ENCODE data around the gene ACADSB. TPM values are rescaled to one million over a fixed set of nuclear protein-coding genes. Genes with fewer than 3 reads are reported as not detected.

ACADSB gene
- total RNA-seq, 2 donors from 2014 or later: 18.1 to 20.9 TPM

DNA sequence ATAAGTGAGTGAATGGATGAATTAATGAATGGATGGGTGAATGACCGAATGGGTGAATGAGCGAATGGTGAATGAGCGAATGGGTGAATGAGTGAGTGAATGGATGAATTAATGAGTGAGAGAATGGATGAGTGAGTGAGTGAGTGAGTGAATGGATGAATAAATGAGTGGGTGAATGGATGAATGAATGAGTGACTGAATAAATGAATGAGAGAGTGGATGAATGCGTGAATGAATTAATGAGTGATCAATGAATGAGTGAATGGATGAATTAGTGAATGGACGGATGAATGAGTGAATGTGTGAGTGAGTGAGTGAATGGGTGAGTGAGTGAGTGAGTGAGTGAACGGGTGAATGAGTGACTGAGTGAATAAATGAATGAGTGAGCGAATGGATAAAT, 77.5 kb downstream of the ACADSB start:
- no peak for DNase-seq (ENCODE audit: low spot score)

GRCh38 chr10:123087348-123087747, 78.5 kb downstream of the ACADSB start:
- no peak for DNase-seq (ENCODE audit: low spot score)
- intact Hi-C loops (cut with DNase I): loop anchor here in 1 of 2 donors (5.0 kb wide), 2 partner anchors 1725 to 1775 kb away; no protein-coding TSS in a partner anchor

More for the DNA sequence above, 77.5 kb downstream of the ACADSB start:
- intact Hi-C loops (cut with DNase I): loop anchor here in 1 of 2 donors (5.0 kb wide), 2 partner anchors 1724 to 1776 kb away; no protein-coding TSS in a partner anchor

DNA sequence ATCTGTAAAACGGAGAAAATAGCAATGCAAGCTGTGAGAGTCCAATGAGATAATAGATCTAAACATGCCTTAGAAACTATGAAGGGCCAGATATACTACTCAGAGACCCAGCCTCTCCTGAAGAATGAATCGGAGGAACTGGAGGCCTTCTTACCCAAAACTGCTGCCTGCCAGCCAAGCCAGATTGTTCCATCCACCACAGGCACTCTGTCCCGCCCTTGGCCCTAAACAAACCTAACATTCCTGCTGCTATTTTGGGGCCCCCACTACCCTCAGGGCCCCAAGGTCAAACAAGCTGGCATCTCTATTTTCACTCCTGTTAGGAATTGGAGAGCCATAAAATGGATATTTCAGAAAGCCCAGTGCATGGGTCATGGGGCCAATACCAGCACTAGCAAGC, 79.0 kb downstream of the ACADSB start:
- intact Hi-C loops (cut with DNase I): loop anchor here in 1 of 2 donors (5.0 kb wide), 2 partner anchors 1725 to 1775 kb away; no protein-coding TSS in a partner anchor
- no peak for DNase-seq (ENCODE audit: low spot score)

DNA sequence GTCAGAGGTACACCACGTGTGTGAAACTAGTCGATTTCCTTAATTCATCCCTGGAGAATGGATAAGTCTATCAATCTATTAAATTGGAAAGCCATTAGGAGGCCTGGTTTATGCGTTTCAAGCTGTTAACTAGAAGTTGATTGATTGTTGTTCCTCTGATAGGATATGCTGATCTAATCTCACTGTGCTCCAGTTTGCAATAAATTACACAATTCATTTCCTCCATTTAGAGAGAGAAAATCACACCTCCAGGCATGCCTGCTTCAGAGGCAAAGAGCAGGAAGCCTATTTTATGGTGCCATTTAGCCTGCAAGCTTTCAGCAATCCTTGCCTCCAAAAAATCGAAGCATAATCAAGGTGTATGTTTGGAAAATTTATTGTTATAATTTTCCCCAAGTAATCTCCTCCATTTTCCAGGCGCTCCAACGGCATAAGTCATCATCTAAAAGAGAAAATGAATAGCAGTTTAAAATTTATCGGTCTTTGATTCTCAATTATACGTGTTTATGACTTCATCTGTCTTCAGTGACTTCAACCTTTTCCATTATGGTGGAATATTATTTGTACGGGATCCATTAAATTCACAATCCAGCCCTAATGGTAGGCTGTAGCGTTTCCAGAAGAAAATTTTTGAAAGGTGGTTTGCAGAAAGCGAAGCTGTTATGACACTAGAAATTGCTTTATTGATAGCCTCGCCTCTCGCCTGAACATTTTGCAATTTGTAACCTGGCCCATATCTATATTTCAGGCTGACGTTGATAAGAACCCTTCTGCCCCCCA, 84.0 kb downstream of the ACADSB start:
- no peak for DNase-seq (ENCODE audit: low spot score)
- intact Hi-C loops (cut with DNase I): no loop called here

DNA sequence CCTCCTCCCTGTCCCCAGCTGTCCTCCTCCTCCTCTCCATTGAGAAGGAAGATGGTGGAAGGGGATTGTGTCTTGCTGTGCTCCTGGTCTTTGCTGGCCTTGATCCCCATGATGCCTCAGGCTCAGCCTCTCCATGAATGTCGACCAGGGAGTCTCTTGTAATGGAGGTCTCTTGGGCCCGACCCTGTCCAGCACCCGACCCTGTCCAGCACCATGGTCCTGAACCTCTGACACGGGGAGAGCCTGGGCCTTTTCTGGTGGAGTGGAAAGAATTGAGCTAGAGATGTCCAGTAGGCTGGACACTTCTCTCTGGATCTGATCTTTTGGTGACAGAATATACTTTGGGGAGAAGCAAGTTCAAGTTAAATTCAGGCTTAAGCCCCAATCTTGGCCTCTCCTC, 84.7 kb downstream of the ACADSB start:
- intact Hi-C loops (cut with DNase I): no loop called here
- DNase-seq (ENCODE audit: low spot score): no peak

DNA sequence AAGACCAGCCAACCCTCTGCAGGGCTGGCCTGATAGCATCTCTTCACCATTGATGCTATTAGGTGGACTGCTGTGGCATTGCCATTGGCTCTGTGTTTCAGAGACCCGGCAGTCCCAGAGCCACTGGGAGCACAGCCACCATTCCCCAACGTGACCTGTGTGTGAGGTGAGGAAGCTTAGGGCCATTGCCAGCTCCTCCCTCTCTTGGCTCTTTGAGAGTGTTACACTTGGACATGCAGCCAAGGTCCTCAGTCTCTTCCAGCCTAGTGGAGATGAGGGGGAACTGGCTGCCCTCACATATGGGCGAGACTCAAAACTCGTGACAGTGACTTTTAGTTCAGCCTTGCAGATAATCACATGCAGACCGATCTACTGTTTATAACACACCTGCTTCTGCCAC, 87.6 kb downstream of the ACADSB start:
- DNase-seq (ENCODE audit: low spot score): no peak
- intact Hi-C loops (cut with DNase I): no loop called here

GRCh38 chr10:123097039-123097438, 88.2 kb downstream of the ACADSB start:
- no peak for DNase-seq (ENCODE audit: low spot score)
- intact Hi-C loops (cut with DNase I): no loop called here

DNA sequence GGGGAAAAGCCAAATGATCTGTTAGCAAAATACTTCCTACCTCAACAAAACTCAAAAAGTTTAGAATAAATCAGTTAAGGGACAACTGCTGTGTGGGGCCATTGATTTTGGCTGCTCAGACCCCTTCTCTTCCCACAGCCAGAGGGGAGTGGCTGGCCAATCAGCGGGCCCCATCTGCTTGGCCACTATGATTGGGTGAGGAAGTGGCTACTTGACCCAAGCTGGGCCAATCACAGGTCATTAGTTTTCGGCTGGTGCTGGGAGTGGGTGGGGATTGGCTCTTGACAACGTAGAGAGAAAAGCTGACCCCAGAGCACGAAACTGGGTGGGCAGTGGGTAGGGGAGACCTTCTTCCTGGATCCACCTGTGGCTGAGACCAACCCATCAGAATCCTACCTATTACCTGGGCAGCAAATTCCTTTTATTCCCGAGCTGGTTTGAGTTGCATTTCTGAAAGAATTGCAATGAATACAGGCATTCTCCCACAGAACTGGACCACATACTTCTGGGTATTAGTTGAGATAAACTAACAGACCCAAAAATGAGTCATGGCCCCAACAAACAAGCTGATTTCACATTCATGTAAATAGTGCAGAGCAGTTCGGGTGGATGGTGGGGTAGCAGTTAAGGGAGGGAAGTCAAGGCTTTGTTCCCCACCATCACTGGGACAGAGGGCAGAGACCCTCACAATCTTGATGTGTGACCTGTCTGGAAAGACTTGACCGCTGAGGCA, 91.4 kb downstream of the ACADSB start:
- no peak for DNase-seq (ENCODE audit: low spot score)
- intact Hi-C loops (cut with DNase I): no loop called here

DNA sequence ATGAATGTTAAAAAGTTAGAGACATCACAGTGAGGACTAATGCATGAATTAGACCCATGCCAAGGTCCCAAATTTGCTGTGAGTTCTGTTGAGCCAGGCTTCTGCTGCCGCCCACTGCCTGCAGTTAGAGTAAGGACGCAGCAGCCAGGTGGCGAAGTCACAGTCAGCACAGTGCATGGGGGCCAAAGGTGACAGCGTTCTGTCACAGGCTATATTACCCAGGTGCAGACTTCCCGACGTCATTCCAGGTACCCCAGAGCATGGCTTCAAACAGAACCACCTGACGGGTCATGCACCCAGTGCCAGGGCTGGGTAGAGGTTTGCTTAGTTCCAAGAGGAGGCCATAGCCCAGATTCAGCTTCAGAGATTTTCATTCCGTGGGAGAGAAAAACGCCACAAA, 93.1 kb downstream of the ACADSB start:
- intact Hi-C loops (cut with DNase I): no loop called here
- DNase-seq (ENCODE audit: low spot score): no peak

DNA sequence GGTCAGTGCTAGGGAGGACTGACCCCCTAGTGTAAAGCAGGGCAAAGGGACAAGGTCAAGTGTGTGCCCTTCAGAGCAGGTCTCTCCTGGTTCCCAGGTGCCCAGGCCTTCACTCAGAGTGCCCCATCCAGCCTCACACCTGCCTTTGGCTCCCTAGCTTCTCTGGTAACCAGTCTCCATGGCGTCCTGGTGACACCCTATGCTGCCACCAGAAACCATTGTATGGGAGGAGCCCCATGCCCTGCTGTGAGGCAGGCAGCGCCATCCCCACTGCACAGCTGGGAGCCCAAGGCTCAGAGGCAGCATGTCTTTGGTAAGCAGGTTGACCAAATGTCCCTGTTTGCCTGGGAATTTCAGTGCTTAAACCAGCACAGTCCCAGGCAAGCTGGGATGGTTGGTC, 93.9 kb downstream of the ACADSB start:
- intact Hi-C loops (cut with DNase I): no loop called here
- DNase-seq (ENCODE audit: low spot score): no peak

DNA sequence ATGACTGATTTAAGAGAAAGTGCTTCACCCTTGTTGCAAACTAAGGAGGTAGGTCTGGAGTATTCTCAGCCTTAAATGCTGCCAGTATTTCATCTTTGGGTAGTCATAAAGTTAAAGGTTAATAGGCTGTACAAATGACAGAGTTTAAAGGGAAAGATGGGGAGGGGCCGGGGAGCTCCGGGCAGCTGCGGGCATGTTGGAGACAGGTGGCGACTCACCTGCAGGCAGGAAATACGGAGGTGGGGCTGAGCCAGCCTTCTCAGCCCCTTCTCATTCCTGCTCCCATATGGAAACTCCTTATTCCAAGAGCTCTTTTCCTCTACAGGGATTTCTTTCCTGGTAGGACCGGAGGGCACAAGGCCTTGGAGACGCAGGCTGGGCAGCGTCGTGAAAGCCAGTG, 95.1 kb downstream of the ACADSB start:
- no peak for DNase-seq (ENCODE audit: low spot score)
- intact Hi-C loops (cut with DNase I): no loop called here

Other genes starting within 250 kb of the ACADSB start
- under 1 TPM; 0.48 to 0.51 TPM for gene CUZD1, start 163.1 kb upstream of the ACADSB start, total RNA-seq
- 1 to 10 TPM; 1.4 TPM for gene FAM24B, start 129.4 kb upstream of the ACADSB start, total RNA-seq
- not detected for gene FAM24A, start 98.4 kb upstream of the ACADSB start, total RNA-seq
- 1 to 10 TPM; 4.9 to 9.3 TPM for gene C10orf88, start 54.8 kb upstream of the ACADSB start, total RNA-seq
- 1 to 10 TPM; 2.3 to 3.4 TPM for gene PSTK, start 28.6 kb upstream of the ACADSB start, total RNA-seq
- gene IKZF5, start 211 bp upstream of the ACADSB start, total RNA-seq: 10 to 100 TPM; 15.5 to 19.1 TPM
- gene HMX3, start 127.0 kb downstream of the ACADSB start, total RNA-seq: not detected
- gene HMX2, start 139.1 kb downstream of the ACADSB start, total RNA-seq: not detected
- gene BUB3, start 145.4 kb downstream of the ACADSB start, total RNA-seq: 10 to 100 TPM; 45.3 to 48.1 TPM

Measured in posterior vena cava (tissue), 2 donors.